GM06990 (cell line): ENCODE data around the gene NF1.

Experiments used
- DNase-seq: peaks from one replicate; pipeline ENCODE4 v3.0.0-alpha.2; 2011; ENCODE audit not compliant: insufficient read length; ENCODE audit errors: extremely low read depth
- H3K27me3 ChIP-seq: replicated peaks from 2 replicates; pipeline ENCODE4 v1.6.0; 2011; ENCODE audit warnings: low read length; ENCODE audit not compliant: control insufficient read depth, insufficient read depth
- H3K36me3 ChIP-seq: 2 replicates; pipeline ENCODE4 v1.5.1; 2011; ENCODE audit warnings: low read length; ENCODE audit not compliant: control insufficient read depth, insufficient read depth
- H3K4me3 ChIP-seq: replicated peaks from 2 replicates; pipeline ENCODE4 v1.5.1; 2011; ENCODE audit warnings: low read depth, mild to moderate bottlenecking, control low read depth, low read length
- TF ChIP-seq, protein P1 (sequence below): IDR thresholded peaks from 2 replicates; pipeline ENCODE4 v1.5.1; 2011; ENCODE audit warnings: low read length, control low read depth, mild to moderate bottlenecking, inconsistent platforms; ENCODE audit not compliant: insufficient read depth, poor library complexity, severe bottlenecking

The NF1 gene

DNA sequence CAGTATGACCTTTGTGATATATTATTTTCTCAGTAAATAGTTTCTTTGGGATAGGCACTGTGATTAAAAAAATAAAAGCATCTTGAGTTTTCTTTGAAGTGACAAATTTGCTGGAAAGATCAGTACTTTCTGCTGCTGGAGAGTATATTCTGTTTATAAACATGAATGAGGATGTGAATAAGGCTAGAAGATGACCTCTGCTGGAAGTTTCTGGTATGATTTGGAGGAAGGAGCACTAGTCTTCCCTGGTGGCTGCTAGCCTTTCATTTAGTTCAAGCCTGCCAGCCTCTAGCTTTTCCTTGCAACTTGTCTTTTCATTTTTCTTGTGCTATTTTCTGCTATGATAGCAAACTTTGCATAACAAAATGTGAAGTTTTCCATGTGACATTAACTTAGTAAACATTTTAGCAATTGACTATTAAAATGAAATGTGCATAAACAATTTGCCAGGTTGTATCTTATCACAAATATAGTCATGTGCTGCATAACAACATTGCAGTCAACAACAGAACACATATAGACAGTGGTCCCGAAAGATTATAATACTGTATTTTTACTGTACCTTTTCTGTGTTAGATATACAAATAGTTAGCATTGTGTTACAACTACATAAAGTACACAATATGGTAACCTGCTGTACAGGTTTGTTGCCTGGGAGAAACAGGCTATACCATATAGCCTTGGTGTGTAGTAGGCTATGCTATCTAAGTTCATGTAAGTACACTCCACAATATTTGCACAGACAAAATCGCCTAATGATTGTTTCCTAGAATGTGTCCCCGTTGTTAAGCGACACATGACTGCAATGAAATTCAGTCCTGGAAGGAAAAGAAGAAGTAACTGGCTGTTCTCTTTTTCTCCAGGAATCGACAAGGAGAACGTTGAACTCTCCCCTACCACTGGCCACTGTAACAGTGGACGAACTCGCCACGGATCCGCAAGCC lies 278.6 kb downstream of the NF1 start:
- H3K36me3 ChIP-seq, result no peaks in the 10 kb centered on the region
- TF ChIP-seq, protein P1, sequence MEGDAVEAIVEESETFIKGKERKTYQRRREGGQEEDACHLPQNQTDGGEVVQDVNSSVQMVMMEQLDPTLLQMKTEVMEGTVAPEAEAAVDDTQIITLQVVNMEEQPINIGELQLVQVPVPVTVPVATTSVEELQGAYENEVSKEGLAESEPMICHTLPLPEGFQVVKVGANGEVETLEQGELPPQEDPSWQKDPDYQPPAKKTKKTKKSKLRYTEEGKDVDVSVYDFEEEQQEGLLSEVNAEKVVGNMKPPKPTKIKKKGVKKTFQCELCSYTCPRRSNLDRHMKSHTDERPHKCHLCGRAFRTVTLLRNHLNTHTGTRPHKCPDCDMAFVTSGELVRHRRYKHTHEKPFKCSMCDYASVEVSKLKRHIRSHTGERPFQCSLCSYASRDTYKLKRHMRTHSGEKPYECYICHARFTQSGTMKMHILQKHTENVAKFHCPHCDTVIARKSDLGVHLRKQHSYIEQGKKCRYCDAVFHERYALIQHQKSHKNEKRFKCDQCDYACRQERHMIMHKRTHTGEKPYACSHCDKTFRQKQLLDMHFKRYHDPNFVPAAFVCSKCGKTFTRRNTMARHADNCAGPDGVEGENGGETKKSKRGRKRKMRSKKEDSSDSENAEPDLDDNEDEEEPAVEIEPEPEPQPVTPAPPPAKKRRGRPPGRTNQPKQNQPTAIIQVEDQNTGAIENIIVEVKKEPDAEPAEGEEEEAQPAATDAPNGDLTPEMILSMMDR, result peak; percentile 69
- DNase-seq, result no peak

DNA sequence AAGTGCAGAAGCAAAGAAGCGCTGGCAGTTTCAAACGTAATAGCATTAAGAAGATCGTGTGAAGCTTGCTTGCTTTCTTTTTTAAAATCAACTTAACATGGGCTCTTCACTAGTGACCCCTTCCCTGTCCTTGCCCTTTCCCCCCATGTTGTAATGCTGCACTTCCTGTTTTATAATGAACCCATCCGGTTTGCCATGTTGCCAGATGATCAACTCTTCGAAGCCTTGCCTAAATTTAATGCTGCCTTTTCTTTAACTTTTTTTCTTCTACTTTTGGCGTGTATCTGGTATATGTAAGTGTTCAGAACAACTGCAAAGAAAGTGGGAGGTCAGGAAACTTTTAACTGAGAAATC lies 279.3 kb downstream of the NF1 start:
- Histone ChIP-seq H3K27me3 (no peaks in the 10 kb centered on the region), H3K4me3 (no peak overlapping the region), H3K36me3 (no peaks in the 10 kb centered on the region)
- DNase-seq, result no peak
- TF ChIP-seq, protein P1, result no peak

More for the DNA sequence above, 278.6 kb downstream of the NF1 start:
- H3K27me3 ChIP-seq, result no peaks in the 10 kb centered on the region
- H3K4me3 ChIP-seq, result no peak overlapping the region

DNA sequence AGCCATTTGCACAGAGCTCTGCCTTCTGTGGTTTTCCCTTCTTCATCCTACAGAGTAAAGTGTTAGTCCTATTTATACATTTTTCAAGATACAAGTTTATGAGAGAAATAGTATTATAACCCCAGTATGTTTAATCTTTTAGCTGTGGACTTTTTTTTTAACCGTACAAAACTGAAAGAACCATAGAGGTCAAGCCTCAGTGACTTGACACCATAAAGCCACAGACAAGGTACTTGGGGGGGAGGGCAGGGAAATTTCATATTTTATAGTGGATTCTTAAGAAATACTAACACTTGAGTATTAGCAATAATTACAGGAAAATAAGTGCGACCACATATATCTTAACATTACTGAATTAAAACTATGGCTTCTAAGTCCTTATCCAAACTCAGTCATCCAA lies 279.7 kb downstream of the NF1 start:
- DNase-seq, result peak; percentile 14
- TF ChIP-seq, protein P1, result no peak
- Histone ChIP-seq H3K27me3 (no peaks in the 10 kb centered on the region), H3K36me3 (no peaks in the 10 kb centered on the region), H3K4me3 (no peak overlapping the region)

DNA sequence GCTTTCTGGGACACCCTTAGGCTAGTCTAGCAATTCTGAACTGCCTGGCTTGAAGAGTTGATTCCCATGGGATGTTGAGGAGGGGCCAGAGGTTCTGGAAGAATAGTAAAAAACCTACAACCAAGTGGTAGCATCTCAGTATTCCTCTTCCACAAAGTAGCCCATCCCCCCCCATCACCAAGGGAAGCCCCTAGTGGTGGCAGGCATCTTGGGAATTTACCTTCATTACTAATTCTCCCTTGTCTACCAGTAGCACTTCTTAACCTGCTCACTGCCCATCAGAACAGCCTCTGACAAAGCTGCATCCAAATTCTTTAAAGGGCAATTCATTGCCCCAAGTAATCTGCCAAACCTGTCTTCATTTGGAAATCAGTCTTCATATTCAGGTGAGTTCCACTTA lies 283.9 kb downstream of the NF1 start:
- DNase-seq, result no peak
- Histone ChIP-seq H3K4me3 (no peak overlapping the region), H3K27me3 (no peaks in the 10 kb centered on the region), H3K36me3 (no peaks in the 10 kb centered on the region)
- TF ChIP-seq, protein P1, result no peak

DNA sequence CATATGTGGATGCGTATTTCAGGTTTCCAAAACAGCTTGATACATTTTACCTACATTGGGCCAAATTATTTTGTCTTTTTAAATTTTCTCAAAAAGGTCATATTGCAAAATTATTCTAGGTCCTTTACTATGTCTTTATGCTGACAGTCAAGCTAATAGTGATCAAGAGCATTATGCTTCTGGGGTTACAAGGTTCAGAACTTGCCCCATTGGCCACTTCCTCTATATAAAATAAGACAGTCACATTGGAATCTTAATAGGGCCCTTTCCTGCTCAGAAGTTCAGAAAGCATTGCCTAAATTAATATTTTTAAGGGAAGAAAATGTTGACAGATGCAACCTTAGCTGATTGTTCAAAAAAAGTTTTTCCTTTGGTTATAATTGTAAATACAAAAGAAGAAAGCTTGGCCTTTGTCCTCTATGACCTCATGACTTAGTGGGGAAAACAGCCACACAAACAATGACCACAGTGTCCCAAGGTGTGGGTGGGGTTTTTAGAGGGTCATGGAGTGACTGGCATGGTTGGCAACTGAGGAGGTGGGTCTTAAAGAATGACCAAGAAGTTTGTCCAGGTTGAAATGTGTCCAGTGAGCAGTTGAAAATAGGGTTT lies 284.9 kb downstream of the NF1 start:
- Histone ChIP-seq H3K4me3 (no peak overlapping the region), H3K36me3 (no peaks in the 10 kb centered on the region), H3K27me3 (no peaks in the 10 kb centered on the region)
- TF ChIP-seq, protein P1, result no peak
- DNase-seq, result no peak
